Loucy (cell line): Measurements from ENCODE around the gene CACNA2D3.

ENCODE experiments used
- H2AFZ ChIP-seq: fragments of 200-600 bp; sonication (generic); 2 replicates; pipeline ENCODE4 v1.6.0; 2016; ENCODE audit warnings: antibody characterized with exemption, mild to moderate bottlenecking, low read length, moderate library complexity
- H3F3A ChIP-seq: fragments of 200-600 bp; 2 replicates; pipeline ENCODE4 v1.6.0; 2016; ENCODE audit warnings: antibody characterized with exemption, low read depth, mild to moderate bottlenecking
- H3K27me3 ChIP-seq: fragments of 200-600 bp; sonication (generic); 2 replicates; pipeline ENCODE4 v1.6.1; 2014; ENCODE audit warnings: low read length, mild to moderate bottlenecking; ENCODE audit not compliant: insufficient read depth, poor library complexity, severe bottlenecking
- H3K36me3 ChIP-seq: fragments of 200-600 bp; sonication (generic); 2 replicates; pipeline ENCODE4 v1.6.1; 2016; ENCODE audit warnings: low read length; ENCODE audit not compliant: insufficient read depth
- H3K4me1 ChIP-seq: fragments of 200-600 bp; sonication (generic); 2 replicates; pipeline ENCODE4 v1.5.1; 2014; ENCODE audit warnings: low read length, mild to moderate bottlenecking; ENCODE audit not compliant: insufficient read depth, poor library complexity, severe bottlenecking
- H3K4me2 ChIP-seq: fragments of 200-600 bp; sonication (generic); 2 replicates; pipeline ENCODE4 v1.6.0; 2014; ENCODE audit warnings: antibody characterized with exemption, low read length, low read depth, mild to moderate bottlenecking; ENCODE audit not compliant: poor library complexity, severe bottlenecking
- H3K4me3 ChIP-seq: fragments of 200-600 bp; sonication (generic); 2 replicates; pipeline ENCODE4 v1.5.1; 2014; ENCODE audit warnings: low read length, mild to moderate bottlenecking, mixed read lengths; ENCODE audit not compliant: poor library complexity, severe bottlenecking
- H3K79me2 ChIP-seq: fragments of 200-600 bp; sonication (generic); 2 replicates; pipeline ENCODE4 v1.6.1; 2014; ENCODE audit warnings: low read length; ENCODE audit not compliant: insufficient read depth
- H3K9ac ChIP-seq: fragments of 200-600 bp; sonication (generic); 2 replicates; pipeline ENCODE4 v1.6.0; 2014; ENCODE audit warnings: mild to moderate bottlenecking, low read depth, low read length, moderate library complexity; ENCODE audit not compliant: poor library complexity, severe bottlenecking
- H3K9me2 ChIP-seq: fragments of 200-600 bp; sonication (generic); replicated peaks from 2 replicates; pipeline ENCODE4 v1.6.1; 2016; ENCODE audit warnings: low read depth, low read length, mixed read lengths
- H3K9me3 ChIP-seq: fragments of 200-600 bp; sonication (generic); 2 replicates; pipeline ENCODE4 v1.6.1; 2014; ENCODE audit warnings: mild to moderate bottlenecking, antibody characterized with exemption, low read length, low read depth; ENCODE audit not compliant: insufficient read depth
- H4K20me1 ChIP-seq: fragments of 200-600 bp; sonication (generic); 2 replicates; pipeline ENCODE4 v1.6.0; 2014; ENCODE audit warnings: antibody characterized with exemption, low read length, mild to moderate bottlenecking; ENCODE audit not compliant: insufficient read depth, poor library complexity, severe bottlenecking
- CTCF ChIP-seq: fragments of 200-600 bp; sonication (generic); conservative IDR thresholded peaks from 2 replicates; pipeline ENCODE4 v1.5.1; 2014; ENCODE audit warnings: mild to moderate bottlenecking, antibody characterized with exemption, low read length
- EZH2phosphoT487 ChIP-seq: fragments of 200-600 bp; IDR thresholded peaks from 2 replicates; pipeline ENCODE4 v1.6.1; 2018; ENCODE audit warnings: antibody characterized with exemption, mild to moderate bottlenecking, moderate library complexity, borderline replicate concordance

The CACNA2D3 gene

GRCh38 chr3:54950391-54951003, 828.1 kb downstream of the CACNA2D3 start:
- Histone ChIP-seq H3K79me2 (no peaks in the 10 kb centered on the region), H3K4me1 (no peaks in the 10 kb centered on the region), H3K9me2 (no peaks in the 10 kb centered on the region), H3K36me3 (no peaks in the 10 kb centered on the region), H3K27me3 (no peaks in the 10 kb centered on the region), H2AFZ (no peak overlapping the region), H3K4me3 (no peak overlapping the region), H3K9ac (no peak overlapping the region), H4K20me1 (no peaks in the 10 kb centered on the region), H3K9me3 (no peaks in the 10 kb centered on the region), H3F3A (no peaks in the 10 kb centered on the region), H3K4me2 (no peak overlapping the region)
- no peak for TF ChIP-seq CTCF
- TF ChIP-seq EZH2phosphoT487, result no peak

- no peaks in the 10 kb centered on the region for H4K20me1 ChIP-seq
- no peaks in the 10 kb centered on the region for H3K27me3 ChIP-seq
- no peaks in the 10 kb centered on the region for H3F3A ChIP-seq
- TF ChIP-seq CTCF (peak; percentile 76), EZH2phosphoT487 (no peak)
- no peak overlapping the region for H3K9ac ChIP-seq
- no peaks in the 10 kb centered on the region for H3K79me2 ChIP-seq
- no peaks in the 10 kb centered on the region for H3K9me3 ChIP-seq
- no peaks in the 10 kb centered on the region for H3K9me2 ChIP-seq
- H3K4me2 ChIP-seq, result no peak overlapping the region
- H3K4me3 ChIP-seq, result no peak overlapping the region
- H3K4me1 ChIP-seq, result peaks cover 5% of the 10 kb centered on the region
- no peak overlapping the region for H2AFZ ChIP-seq
- no peaks in the 10 kb centered on the region for H3K36me3 ChIP-seq
These were observed 829.1 kb downstream of the CACNA2D3 start for GRCh38 chr3:54951405-54951804.

- H3K79me2 ChIP-seq, result no peaks in the 10 kb centered on the region
- no peak overlapping the region for H2AFZ ChIP-seq
- no peaks in the 10 kb centered on the region for H4K20me1 ChIP-seq
- H3K9me2 ChIP-seq, result no peaks in the 10 kb centered on the region
- H3K9me3 ChIP-seq, result no peaks in the 10 kb centered on the region
- no peaks in the 10 kb centered on the region for H3K36me3 ChIP-seq
- H3K4me1 ChIP-seq, result peaks cover 8% of the 10 kb centered on the region
- H3K9ac ChIP-seq, result no peak overlapping the region
- no peak overlapping the region for H3K4me2 ChIP-seq
- no peaks in the 10 kb centered on the region for H3F3A ChIP-seq
- no peak overlapping the region for H3K4me3 ChIP-seq
- TF ChIP-seq EZH2phosphoT487 (no peak), CTCF (no peak)
- H3K27me3 ChIP-seq, result no peaks in the 10 kb centered on the region
These were observed 831.7 kb downstream of the CACNA2D3 start for GRCh38 chr3:54954022-54954421.
